H1 (cell line): Measurements from ENCODE around the gene UGT3A1.
A peak's percentile ranks its signal among the peaks of the same experiment; 100 is the strongest.

Source experiments
- GABPA ChIP-seq: IDR thresholded peaks from 2 replicates; pipeline ENCODE4 v1.6.1; 2011; ENCODE audit warnings: mild to moderate bottlenecking, low read length, moderate library complexity, borderline replicate concordance; ENCODE audit not compliant: insufficient read depth
- POLR2A ChIP-seq, 2 experiments: IDR thresholded peaks; 1 replicate in 1 of 2; 2 replicates in 1 of 2; pipeline ENCODE4 v1.6.1; 2011; ENCODE audit warnings: low read depth in 2 of 2, low read length in 2 of 2, mild to moderate bottlenecking in 2 of 2; ENCODE audit errors: control extremely low read depth in 1 of 2
- TF ChIP-seq, protein P1 (sequence below): IDR thresholded peaks from 2 replicates; pipeline ENCODE4 v1.6.1; 2012; ENCODE audit warnings: inconsistent platforms

DNA sequence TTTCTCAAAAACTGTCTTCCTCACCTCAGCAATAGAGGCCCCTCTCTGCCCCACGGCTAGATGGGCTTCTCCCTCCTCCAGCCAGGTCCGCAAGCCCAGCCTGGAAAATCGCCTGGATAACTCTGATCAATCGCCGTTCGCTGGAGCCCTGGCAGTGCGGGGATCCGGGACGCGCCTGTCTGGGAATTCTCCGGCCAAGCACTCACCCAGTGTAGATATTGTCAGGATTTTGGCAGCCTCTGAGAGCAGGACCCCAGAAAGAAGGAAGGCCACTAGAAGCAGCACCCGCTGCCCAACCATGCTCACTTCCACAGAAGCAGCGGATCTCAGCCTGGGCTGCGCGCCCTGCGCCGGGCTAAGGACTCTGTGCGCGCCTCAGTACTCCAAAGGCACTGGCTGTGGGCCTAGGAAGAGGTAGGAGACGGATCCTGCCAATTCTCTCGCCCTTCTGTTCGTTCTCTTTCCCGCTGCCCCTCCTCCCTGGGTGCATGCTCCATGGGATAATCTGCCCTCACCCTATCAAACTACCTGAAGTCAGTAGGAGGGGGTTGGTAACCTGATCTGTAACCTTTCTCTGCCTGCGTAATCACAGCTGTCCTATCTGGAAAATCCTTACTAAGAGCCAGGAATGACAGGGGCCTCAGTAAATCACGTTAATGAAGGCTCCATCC, at the start of gene UGT3A1:
- TF ChIP-seq POLR2A (IDR thresholded peaks at IDR 0.05; ENCODE audit: control extremely low read depth in 1 of 2, low read depth in 2 of 2, low read length in 2 of 2) (peak; percentile 42 to 66), GABPA (no peak)
- TF ChIP-seq, protein P1, sequence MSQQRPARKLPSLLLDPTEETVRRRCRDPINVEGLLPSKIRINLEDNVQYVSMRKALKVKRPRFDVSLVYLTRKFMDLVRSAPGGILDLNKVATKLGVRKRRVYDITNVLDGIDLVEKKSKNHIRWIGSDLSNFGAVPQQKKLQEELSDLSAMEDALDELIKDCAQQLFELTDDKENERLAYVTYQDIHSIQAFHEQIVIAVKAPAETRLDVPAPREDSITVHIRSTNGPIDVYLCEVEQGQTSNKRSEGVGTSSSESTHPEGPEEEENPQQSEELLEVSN: no peak
